ENCODE measurements around the gene MAN2A2.

Gene MAN2A2

DNA sequence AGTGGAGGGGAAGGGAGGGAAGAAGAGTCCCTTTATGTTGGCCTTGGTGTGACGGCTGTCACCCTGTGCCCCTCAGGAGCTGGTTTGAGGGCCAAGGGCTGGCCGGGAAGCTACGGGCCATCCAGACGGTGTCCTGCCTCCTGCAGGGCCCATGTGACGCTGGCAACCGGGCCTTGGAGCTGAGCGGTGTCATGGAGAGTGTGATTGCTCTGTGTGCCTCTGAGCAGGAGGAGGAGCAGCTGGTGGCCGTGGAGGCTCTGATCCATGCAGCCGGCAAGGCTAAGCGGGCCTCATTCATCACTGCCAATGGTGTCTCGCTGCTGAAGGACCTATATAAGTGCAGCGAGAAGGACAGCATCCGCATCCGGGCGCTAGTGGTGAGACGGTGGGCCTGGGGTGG lies 43.4 kb downstream of the MAN2A2 start:
- DNase-seq (ENCODE audit: low read depth) = no peak

DNA sequence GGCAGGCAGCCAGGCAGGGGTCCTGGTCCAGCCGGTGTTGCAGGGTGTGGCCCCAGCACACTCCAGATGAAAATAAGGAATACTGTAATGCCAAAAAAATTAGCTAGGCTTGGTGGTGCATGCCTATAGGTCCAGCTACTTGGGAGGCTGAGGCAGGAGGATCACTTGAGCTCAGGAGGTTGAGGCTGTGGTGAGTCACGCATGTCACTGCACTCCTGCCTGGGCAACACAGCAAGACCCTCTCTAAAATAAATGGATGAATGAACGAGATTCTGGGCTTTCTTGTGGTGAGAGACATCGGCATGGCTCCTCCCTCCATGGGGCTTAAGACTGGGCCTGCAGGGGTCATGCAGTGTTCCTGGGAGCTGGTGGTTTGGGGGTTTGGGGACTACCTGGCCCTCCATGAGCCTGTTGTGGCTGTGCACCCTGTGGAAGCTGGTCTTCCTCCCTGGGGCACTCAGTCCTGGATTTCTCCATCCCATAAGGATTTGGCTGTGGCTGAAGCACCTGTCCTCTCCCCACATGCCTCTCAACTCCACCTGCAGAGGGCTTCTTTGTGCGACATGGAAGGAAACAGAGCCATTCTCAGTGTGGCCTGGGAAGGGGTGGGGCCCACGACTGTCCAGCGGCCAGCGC lies 44.0 kb downstream of the MAN2A2 start:
- DNase-seq (ENCODE audit: low read depth) = no peak

DNA sequence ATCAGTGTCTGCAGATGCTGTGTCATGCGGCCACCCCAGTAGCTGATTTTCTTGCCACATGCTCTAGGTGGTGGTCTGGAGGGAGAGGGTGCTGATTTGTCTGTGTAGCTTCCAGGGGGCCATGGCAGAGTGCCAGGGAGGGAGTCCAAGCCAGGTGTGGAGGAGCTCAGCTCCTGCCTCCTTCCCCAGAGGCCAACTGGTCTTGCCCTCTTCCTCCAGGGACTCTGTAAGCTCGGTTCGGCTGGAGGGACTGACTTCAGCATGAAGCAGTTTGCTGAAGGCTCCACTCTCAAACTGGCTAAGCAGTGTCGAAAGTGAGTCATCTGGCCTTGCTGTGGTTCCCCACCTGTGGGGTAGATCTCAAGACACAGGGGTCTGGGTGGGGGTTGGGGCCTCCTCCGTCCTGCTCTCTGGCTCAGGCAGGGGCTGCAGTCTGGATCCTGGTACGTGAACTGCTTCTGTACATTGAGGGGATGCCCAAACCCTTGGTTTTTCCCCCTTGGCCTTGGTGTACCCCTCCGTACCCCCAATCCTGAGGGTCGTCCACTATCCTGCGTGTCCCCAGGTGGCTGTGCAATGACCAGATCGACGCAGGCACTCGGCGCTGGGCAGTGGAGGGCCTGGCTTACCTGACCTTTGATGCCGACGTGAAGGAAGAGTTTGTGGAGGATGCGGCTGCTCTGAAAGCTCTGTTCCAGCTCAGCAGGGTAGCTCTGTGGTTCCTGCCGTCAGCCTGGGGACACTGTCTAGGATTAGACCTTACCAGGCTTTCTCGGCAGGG lies 44.7 kb downstream of the MAN2A2 start:
- no peak for DNase-seq (ENCODE audit: low read depth)

DNA sequence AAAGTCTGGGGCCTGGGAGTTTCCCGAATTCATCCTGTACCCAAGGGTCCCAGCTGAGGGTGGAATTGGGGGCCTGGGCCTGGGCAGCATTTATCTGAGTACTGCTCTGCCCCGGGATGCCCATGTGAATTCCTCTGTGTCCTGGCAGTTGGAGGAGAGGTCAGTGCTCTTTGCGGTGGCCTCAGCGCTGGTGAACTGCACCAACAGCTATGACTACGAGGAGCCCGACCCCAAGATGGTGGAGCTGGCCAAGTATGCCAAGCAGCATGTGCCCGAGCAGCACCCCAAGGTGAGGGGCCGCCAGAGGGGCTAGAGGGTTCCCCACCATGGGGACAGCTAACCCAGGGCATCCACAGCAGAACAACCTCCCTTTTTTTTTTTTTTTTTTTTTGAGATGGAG lies 45.4 kb downstream of the MAN2A2 start:
- DNase-seq (ENCODE audit: low read depth) = no peak

DNA sequence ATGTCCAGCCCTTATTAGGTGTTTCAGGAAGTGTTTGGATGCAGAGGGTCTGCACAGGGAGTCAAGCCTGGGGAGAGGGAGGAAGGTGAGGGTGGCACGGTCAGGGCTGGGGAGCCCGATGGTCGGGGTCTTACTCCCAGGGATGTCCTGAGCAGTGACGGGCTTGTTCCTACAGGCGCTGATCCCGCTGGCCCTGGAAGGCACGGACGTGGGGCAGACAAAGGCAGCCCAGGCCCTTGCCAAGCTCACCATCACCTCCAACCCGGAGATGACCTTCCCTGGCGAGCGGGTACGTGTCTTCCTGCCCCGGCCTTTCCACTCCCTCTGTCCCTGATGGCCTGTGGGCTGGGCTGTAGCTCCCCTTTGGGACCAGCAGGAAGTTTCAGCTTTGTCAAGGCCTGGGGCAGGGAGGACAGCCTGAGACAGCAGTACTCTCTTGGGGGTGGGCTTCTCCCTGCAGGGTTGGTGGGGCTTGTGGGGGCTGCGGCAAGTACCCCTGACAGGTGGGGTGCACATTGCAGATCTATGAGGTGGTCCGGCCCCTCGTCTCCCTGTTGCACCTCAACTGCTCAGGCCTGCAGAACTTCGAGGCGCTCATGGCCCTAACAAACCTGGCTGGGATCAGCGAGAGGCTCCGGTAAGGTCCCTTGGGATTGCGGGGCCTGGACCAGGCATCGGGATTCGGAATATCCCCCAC lies 47.0 kb downstream of the MAN2A2 start:
- no peak for DNase-seq (ENCODE audit: low read depth)

DNA sequence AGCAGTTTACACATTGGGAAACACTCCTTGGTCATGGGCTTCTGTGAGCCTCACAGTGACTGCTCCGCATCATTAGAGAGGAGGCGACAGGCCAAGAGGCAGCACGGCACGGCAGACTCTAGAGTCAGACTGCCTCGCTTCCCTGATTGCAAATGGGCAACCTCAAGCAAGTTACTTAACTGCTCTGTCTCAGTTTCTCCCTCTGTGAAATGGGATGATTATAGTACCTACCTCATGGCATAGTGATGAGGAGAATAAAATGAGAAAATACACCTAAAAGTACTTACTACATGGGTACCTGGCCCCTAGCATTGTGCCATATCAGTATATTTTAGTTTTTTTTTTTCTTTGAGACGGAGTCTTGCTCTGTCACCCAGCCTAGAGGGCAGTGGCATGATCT lies 47.6 kb downstream of the MAN2A2 start:
- no peak for DNase-seq (ENCODE audit: low read depth)

DNA sequence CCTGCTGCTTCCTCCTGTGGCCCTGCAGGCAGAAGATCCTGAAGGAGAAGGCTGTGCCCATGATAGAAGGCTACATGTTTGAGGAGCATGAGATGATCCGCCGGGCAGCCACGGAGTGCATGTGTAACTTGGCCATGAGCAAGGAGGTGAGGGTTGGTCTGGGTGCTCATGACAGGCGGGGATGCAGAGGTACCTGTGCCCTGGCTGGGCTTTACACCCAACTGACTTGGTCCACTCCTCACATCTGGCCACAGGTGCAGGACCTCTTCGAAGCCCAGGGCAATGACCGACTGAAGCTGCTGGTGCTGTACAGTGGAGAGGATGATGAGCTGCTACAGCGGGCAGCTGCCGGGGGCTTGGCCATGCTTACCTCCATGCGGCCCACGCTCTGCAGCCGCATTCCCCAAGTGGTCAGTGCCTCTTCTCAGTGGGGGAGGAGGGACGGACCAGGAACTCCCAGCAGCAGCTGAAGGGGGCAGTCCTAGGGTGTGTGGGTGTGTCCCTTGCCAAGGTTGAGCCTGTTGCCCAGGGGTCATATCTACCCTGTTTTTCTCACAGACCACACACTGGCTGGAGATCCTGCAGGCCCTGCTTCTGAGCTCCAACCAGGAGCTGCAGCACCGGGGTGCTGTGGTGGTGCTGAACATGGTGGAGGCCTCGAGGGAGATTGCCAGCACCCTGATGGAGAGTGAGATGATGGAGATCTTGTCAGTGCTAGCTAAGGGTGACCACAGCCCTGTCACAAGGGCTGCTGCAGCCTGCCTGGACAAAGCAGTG lies 50.0 kb downstream of the MAN2A2 start:
- DNase-seq (ENCODE audit: low read depth) = no peak

DNA sequence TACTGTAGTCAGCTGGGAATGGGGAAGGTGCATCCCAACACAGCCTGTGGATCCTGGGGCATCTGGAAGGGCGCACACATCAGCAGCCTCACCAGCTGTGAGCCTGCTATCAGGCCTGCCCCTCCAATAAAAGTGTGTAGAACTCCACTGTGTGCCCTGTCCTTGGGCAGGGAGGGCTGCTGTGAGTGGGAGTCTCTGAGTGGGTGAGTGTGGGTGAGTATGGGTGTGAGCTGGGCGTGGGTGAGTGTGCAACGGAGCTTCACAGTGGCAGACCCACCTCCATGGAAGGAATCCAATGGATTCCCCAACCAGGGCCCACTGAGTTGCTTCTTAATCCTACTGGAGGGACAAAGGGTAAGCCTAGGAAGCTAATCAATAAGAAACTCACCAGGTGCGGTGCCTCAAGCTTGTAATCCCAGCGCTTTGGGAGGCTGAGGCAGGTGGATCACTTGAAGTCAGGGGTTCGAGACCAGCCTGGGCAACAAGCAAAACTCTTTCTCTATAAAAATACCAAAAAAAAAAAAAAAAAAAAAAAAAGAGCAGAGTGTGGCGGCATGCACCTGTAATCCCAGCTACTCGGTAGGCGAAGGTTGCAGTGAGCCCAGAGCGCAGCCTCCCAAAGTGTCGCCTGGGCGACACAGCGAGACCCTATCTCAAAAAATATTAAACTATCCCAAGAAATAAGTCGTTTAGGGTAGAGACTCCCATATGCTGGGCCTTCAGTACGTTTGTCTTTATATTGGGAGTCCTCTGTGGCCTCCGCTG lies 51.0 kb downstream of the MAN2A2 start:
- no peak for DNase-seq (ENCODE audit: low read depth)

DNA sequence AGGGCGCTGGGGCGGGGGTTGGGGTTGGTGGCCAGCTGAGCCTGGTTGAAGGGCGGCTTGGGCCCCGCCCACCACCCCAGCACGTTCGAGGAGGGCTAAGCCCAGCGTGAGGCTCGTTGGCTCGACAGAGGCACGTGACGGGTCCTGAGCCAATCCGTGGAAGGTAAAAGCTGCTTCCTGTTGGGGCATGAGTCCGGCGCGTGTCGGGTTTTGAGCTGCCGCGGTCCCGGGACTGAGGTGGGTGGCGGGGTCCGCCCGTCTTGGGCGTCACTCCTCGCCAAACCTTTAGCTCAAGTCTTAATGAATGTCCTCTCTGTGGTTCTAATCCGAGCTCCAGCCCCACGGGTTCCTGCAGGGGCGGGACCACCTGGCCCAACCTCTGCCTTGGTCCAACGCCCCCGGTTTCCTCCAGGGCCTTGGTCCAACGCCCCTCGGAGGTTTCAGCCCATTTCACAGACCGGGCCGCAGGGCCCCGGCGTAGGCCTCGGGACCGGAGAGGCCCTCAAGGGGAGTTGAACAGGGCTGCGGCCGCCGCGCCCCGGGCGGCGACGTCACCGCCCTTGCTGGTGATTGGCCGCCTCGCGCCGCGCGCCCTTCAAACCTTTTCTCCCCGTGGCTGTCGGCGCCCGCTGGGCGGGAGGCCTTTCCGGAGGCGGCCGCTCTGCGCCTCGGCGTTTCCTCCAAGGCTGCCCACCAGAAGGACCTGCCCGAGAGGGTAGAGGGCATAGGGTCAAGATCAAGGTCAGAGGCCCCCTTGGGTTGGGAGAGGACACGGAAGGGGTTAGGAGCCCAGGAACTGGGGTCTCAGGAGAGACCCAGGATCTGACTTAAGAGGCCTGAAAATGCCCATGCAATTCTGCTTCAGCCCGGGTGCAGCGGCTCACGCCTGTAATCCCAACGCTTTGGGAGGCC lies 51.9 kb downstream of the MAN2A2 start, which contains the start of gene RCCD1:
RCCD1 (plus strand) TSS at position 173 of the 912 bp plus-strand sequence. CDS start 1,851 bp downstream, outside the sequence.
- DNase-seq (ENCODE audit: low read depth) = peak; percentile 74

DNA sequence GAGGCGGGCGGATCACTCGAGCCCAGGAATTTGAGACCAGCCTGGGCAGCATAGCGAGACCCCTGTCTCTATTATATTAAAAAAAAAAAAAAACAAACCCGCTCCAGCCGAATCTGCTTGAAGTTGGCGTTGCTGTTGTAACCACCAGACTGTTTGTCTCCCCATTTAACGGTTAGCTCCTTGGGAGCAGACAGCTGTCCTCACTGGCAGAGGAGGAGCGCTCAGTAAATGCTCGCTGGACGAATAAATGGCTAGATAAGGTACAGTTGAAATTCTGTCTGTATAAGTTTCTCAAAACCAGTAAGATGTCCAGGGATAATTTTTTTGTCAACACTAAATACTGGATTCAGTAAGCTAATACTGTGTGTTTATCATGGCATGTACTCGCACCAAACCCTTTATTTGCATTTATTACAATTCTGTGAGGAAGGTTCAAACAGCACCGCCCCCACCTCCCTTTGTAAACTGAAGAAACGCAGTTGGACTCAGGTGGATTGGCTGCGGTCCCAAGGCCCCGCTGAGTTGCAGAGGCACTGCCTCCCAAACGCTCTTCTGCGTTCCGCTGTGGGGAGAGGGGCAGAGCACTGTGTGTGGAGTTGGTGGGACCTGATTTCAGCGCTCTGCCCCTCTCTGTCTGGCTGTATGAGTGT lies 52.6 kb downstream of the MAN2A2 start:
- no peak for DNase-seq (ENCODE audit: low read depth)

DNA sequence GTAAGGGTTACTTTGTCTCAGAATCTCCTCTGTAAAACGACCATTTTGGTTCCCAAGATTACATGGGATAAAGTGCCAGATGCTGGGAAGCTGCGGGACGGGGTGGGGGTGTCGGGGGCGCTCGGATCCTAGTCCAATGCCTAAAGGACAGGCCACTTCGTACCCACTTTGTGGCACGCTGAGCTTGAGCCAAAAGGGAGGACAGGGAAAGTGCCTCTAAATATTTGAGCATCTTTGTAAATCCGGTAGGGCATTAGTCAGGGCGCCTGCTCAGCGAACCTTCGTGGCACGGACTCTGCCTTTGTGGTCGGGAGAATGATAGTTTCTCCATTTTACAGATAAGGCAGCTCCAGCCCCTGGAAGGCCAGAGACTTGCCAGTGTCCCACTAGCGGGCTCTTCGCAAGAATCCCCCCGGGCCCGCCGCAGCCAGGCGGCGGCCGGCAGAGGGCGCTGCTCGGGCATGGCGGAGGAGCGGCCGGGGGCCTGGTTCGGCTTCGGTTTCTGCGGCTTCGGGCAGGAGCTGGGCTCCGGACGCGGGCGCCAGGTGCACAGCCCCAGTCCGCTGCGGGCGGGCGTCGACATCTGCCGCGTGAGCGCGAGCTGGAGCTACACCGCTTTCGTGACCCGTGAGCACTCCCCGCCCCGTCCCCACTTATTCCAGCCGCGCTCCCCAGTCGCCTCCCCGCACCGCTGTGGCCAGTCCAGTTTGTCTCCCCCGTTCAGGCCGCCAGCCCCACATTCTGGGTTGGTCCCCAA lies 53.4 kb downstream of the MAN2A2 start:
- peak; percentile 54 for DNase-seq (ENCODE audit: low read depth)

DNA sequence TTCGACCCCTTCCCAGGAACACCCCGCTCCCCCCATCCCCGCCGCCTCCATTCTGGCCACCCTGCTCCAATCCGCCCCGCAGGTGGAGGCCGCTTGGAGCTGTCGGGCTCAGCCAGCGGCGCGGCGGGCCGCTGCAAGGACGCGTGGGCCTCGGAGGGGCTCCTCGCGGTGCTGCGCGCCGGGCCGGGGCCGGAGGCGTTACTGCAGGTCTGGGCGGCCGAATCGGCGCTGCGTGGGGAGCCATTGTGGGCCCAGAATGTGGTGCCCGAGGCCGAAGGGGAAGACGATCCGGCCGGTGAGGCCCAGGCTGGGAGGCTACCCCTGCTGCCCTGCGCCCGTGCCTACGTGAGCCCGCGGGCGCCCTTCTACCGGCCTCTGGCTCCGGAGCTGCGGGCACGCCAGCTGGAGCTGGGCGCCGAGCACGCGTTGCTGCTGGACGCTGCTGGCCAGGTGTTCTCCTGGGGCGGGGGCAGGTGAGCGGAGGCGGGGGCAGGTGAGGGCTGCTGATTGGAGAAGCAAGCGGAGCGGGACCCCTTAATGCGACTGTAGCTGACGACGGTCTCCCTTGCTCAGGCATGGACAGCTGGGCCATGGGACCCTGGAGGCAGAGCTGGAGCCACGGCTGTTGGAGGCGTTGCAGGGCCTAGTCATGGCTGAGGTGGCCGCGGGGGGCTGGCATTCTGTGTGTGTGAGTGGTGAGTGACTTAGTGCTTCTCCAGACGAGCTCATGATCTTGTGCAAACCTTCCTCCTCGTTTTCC lies 54.1 kb downstream of the MAN2A2 start:
- DNase-seq (ENCODE audit: low read depth) = no peak

DNA sequence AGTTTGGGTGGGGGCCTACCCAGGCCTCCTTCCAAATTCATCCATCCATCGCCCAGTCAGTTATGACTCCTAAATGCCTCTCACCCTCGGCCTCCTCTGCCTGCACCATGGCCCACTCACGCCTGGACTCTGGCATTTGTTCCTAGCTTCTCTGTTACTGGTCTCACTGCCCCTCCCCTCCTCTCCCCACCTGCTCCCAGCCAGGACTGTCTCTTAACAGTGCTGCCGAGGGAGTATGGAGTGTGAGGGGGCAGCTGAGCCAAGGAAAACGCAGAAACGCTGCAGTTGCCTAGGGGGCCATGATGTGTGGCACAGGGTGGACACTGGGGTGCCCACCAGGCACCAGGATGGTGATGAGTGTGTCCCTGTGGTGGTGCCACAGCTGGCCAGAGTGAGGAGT lies 54.7 kb downstream of the MAN2A2 start:
- no peak for DNase-seq (ENCODE audit: low read depth)

DNA sequence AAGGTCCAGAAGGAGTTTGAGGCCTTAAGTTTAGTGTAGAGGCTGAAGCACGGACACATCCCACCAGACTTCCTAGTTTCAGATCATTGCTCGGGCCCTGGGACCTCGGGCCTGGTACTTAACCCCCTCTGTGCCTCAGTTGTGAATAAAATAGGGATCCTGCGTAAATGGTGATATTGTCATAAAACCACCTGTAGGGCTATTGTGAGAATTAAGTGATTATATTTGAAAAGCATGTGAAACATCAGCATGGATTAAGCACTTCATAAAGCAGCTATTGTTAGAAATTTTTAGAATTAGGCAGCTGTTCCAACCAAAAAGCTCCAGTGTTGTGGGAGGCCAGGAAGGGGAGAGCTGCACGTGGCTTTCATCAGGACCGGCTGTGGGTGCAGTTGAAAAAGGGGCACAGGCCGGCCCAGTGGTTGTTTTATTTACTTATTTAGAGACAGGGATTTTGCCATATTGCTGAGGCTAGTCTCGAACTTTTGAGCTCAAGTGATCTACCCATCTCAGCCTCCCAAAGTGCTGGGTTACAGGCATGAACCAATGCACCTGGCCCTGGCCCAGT lies 56.0 kb downstream of the MAN2A2 start:
- DNase-seq (ENCODE audit: low read depth) = no peak

DNA sequence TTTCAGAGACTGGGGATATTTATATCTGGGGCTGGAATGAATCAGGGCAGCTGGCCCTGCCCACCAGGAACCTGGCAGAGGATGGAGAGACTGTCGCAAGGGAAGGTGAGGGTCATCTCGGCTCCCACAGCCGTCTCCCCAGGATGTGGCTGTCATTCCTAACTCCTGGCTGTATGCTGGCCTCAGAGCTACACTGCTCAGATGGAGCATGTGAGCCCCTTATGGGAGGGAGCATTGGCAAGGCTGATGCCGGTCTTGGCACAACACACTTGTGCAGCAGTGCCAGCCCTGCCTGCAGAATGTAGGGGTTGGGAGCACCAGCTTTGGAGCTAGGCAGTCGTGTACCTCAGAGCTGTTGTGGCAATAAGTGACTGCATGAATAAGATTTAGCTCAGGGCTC lies 56.8 kb downstream of the MAN2A2 start:
- DNase-seq (ENCODE audit: low read depth) = no peak

DNA sequence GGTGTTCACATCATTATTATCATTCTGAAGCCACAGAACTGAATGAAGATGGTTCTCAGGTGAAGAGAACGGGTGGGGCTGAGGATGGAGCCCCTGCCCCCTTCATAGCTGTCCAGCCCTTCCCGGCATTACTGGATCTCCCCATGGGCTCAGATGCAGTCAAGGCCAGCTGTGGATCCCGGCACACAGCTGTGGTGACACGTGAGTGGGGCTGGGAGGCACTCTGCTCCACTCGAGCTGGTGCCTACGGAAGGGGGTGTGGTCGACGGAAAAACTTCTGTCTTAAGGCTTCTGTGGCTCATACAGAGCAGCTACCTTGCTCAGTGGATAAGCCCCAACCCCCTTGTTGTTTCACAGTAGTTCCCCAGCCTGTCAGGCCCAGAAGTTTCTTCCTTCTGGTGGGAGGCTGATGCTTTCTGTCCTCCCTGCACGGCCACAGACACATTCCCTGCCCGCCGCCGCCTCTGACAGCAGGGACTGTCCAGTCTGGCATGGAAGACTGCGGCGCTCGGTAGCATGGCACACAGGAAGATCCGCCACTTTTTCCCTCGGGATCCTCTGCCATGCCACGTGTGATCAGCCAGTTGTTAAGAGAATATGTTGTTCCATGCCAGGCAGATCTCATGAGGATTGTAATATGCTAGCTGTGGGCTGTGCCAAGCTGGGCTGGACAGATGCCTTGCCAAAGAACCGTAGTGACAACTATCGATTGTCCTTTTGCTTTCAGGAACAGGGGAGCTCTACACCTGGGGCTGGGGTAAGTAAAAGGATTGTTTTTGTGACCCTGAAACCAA lies 57.4 kb downstream of the MAN2A2 start:
- no peak for DNase-seq (ENCODE audit: low read depth)

DNA sequence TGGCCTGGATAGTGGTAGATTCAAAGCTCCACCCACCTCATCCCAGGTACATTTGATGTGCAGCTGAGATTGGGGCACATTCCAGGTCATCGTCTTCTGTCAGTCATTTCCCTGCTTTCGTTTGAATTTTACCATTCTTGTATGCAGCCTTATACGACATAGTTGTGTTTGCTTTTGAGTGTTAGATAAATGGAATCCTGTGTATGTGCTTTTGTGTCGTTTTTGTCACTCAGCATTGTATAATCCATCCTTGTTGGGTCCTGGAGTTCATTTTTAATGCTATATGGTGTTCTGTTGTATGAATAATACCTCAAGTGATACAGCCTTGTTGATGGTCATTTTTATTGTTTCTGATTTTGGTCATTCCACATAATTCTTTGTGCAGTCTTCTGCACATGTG lies 58.9 kb downstream of the MAN2A2 start:
- no peak for DNase-seq (ENCODE audit: low read depth)
